H1 (cell line): ENCODE data around the gene BAHD1. TPM values are rescaled to one million over a fixed set of nuclear protein-coding genes. Genes with fewer than 3 reads are reported as not detected.

ENCODE experiments used
- CTCF ChIA-PET: fragments of 300-600 bp; sonication (Branson Sonifier 250); formaldehyde crosslinking; loops from one replicate; lab custom pipeline; 2021; ENCODE audit not compliant: partially characterized antibody; lab: Charles Lee
- POLR2A ChIA-PET: fragments of 300-600 bp; sonication (Branson Sonifier 250); formaldehyde crosslinking; loops from one replicate; lab custom pipeline; 2021; ENCODE audit warnings: inconsistent platforms; ENCODE audit not compliant: partially characterized antibody; lab: Charles Lee
- DNase-seq, 2 experiments: peaks; one replicate each; pipeline versions ENCODE4 v3.0.0 to v3.0.0-alpha.2; 2010 to 2022; ENCODE audit warnings: low spot score in 2 of 2, low read depth in 1 of 2, mixed read lengths in 1 of 2
- FAIRE-seq: peaks from 2 replicates; lab custom pipeline; 2011; peaks lifted over from hg19 to GRCh38; lab: Jason Lieb, UNC
- H2AFZ ChIP-seq: 2 replicates; pipeline ENCODE4 v1.8.1; 2012; ENCODE audit warnings: low read length, inconsistent platforms
- H2AK5ac ChIP-seq: 2 replicates; pipeline ENCODE4 v1.6.1; 2013; ENCODE audit warnings: low read depth, low read length
- H2BK120ac ChIP-seq: replicated peaks from 2 replicates; pipeline ENCODE3; 2013; ENCODE audit warnings: low read depth, low read length, inconsistent platforms
- H2BK12ac ChIP-seq: 2 replicates; pipeline ENCODE4 v1.6.1; 2013; ENCODE audit warnings: low read depth, low read length
- H2BK15ac ChIP-seq: 2 replicates; pipeline ENCODE4 v1.6.1; 2013; ENCODE audit warnings: low read length
- H2BK20ac ChIP-seq: 2 replicates; pipeline ENCODE4 v1.6.1; 2013; ENCODE audit warnings: low read length
- H2BK5ac ChIP-seq: 2 replicates; pipeline ENCODE4 v1.6.1; 2013; ENCODE audit warnings: low read depth, low read length
- H3K14ac ChIP-seq: 2 replicates; pipeline ENCODE4 v1.6.1; 2013; ENCODE audit warnings: inconsistent platforms; ENCODE audit not compliant: insufficient read length
- H3K18ac ChIP-seq: 2 replicates; pipeline ENCODE4 v1.6.1; 2013; ENCODE audit warnings: low read length; ENCODE audit errors: extremely low read depth
- H3K23ac ChIP-seq: 2 replicates; pipeline ENCODE4 v1.6.1; 2013; ENCODE audit warnings: inconsistent platforms; ENCODE audit not compliant: insufficient read length
- H3K23me2 ChIP-seq: 2 replicates; pipeline ENCODE4 v1.6.1; 2013; ENCODE audit warnings: low read depth, low read length
- H3K27ac ChIP-seq: 2 replicates; pipeline ENCODE4 v1.6.1; 2011; ENCODE audit warnings: low read depth, low read length, inconsistent platforms
- H3K27me3 ChIP-seq, 4 experiments: replicated peaks in 1 of 4; 1 replicate in 1 of 4; 2 replicates in 3 of 4; pipeline versions ENCODE4 v1.6.1 to v1.8.1; 2011 to 2013; ENCODE audit warnings: low read length in 3 of 4, mild to moderate bottlenecking in 3 of 4, inconsistent platforms in 2 of 4, mixed read lengths in 2 of 4, moderate library complexity in 1 of 4; ENCODE audit not compliant: control insufficient read depth in 3 of 4, insufficient read depth in 3 of 4; ENCODE audit errors: extremely low read depth in 1 of 4
- H3K36me3 ChIP-seq, 4 experiments: 2 replicates each; pipeline versions ENCODE4 v1.6.1 to v1.8.1; 2011 to 2013; ENCODE audit warnings: mild to moderate bottlenecking in 4 of 4, low read length in 3 of 4, moderate library complexity in 2 of 4, control low read depth in 1 of 4, inconsistent platforms in 1 of 4; ENCODE audit not compliant: insufficient read depth in 4 of 4, control insufficient read depth in 2 of 4
- H3K4ac ChIP-seq: replicated peaks from 2 replicates; pipeline ENCODE3; 2013; ENCODE audit warnings: low read length, low read depth, mixed read lengths, inconsistent platforms; ENCODE audit not compliant: insufficient read length
- H3K4me1 ChIP-seq, 4 experiments: replicated peaks in 1 of 4; 1 replicate in 1 of 4; 2 replicates in 3 of 4; pipeline versions ENCODE4 v1.6.1 to v1.8.1; 2011 to 2013; ENCODE audit warnings: low read length in 3 of 4, inconsistent platforms in 2 of 4, mixed read lengths in 1 of 4; ENCODE audit not compliant: insufficient read depth in 4 of 4, control insufficient read depth in 3 of 4
- H3K4me2 ChIP-seq, 2 experiments: 2 replicates each; pipeline versions ENCODE4 v1.6.1 to v1.8.1; 2011 to 2013; ENCODE audit warnings: low read depth in 2 of 2, low read length in 2 of 2, control low read depth in 1 of 2, inconsistent platforms in 1 of 2, mild to moderate bottlenecking in 1 of 2; ENCODE audit not compliant: insufficient read depth in 1 of 2
- H3K4me3 ChIP-seq, 4 experiments: fragments of 200-600, 300-600 bp in 1 of 4; sonication (generic), shearing (Covaris generic), sonication (Bioruptor Twin) in 1 of 4; 2 replicates each; pipeline versions ENCODE4 v1.5.1 to v1.8.1; 2011 to 2016; ENCODE audit warnings: low read length in 4 of 4, low read depth in 3 of 4, control low read depth in 2 of 4, inconsistent platforms in 2 of 4, mild to moderate bottlenecking in 2 of 4, mixed read lengths in 1 of 4, moderate library complexity in 1 of 4; ENCODE audit not compliant: insufficient read depth in 2 of 4; ENCODE audit errors: extremely low read depth in 1 of 4
- H3K56ac ChIP-seq: replicated peaks from 2 replicates; pipeline ENCODE3; 2013; ENCODE audit warnings: low read depth, mild to moderate bottlenecking, mixed read lengths, low read length, inconsistent platforms; ENCODE audit not compliant: insufficient read length
- H3K79me1 ChIP-seq: 2 replicates; pipeline ENCODE4 v1.6.1; 2013; ENCODE audit warnings: low read depth, low read length, control low read depth
- H3K79me2 ChIP-seq, 2 experiments: 2 replicates each; pipeline versions ENCODE4 v1.6.1 to v1.8.1; 2012 to 2013; ENCODE audit warnings: low read length in 2 of 2, mild to moderate bottlenecking in 2 of 2, inconsistent platforms in 1 of 2; ENCODE audit not compliant: insufficient read depth in 2 of 2, control insufficient read depth in 1 of 2
- H3K9ac ChIP-seq, 4 experiments: replicated peaks in 1 of 4; 1 replicate in 1 of 4; 2 replicates in 3 of 4; pipeline versions ENCODE4 v1.6.1 to v1.8.1; 2011 to 2013; ENCODE audit warnings: low read depth in 3 of 4, low read length in 3 of 4, control low read depth in 2 of 4, mild to moderate bottlenecking in 2 of 4, moderate library complexity in 2 of 4, inconsistent platforms in 1 of 4; ENCODE audit errors: extremely low read depth in 1 of 4
- H3K9me3 ChIP-seq, 2 experiments: 2 replicates each; pipeline versions ENCODE4 v1.6.1 to v1.8.1; 2012 to 2013; ENCODE audit warnings: mild to moderate bottlenecking in 2 of 2, moderate library complexity in 2 of 2, control low read depth in 1 of 2, inconsistent platforms in 1 of 2, low read depth in 1 of 2, low read length in 1 of 2, mixed read lengths in 1 of 2; ENCODE audit not compliant: insufficient read depth in 2 of 2
- H4K20me1 ChIP-seq, 2 experiments: replicated peaks in 1 of 2; 2 replicates each; pipeline versions ENCODE3 to v1.8.1; 2011 to 2013; ENCODE audit warnings: inconsistent platforms in 2 of 2, low read length in 2 of 2, mild to moderate bottlenecking in 1 of 2; ENCODE audit not compliant: insufficient read depth in 2 of 2, control insufficient read depth in 1 of 2
- H4K5ac ChIP-seq: 2 replicates; pipeline ENCODE4 v1.6.1; 2013; ENCODE audit warnings: low read length, low read depth, mixed read lengths, inconsistent platforms; ENCODE audit not compliant: insufficient read length
- H4K8ac ChIP-seq: 2 replicates; pipeline ENCODE4 v1.8.0; 2013; ENCODE audit warnings: mild to moderate bottlenecking, moderate library complexity, low read length, inconsistent platforms; ENCODE audit not compliant: insufficient read depth; ENCODE audit errors: extremely low read depth
- H4K91ac ChIP-seq: replicated peaks from 2 replicates; pipeline ENCODE3; 2013; ENCODE audit warnings: low read length, mixed read lengths, inconsistent platforms; ENCODE audit not compliant: insufficient read length
- ASH2L ChIP-seq: fragments of 200-600, 300-600 bp; sonication (generic); IDR thresholded peaks from one replicate; pipeline ENCODE4 v1.7.1; 2017; ENCODE audit warnings: low read length
- ATF2 ChIP-seq: IDR thresholded peaks from 2 replicates; pipeline ENCODE4 v1.6.1; 2012; ENCODE audit warnings: low read length, inconsistent platforms
- CHD2 ChIP-seq: IDR thresholded peaks from 2 replicates; pipeline ENCODE4 v1.6.1; 2012; ENCODE audit warnings: low read length, improper control_type of control experiment
- HDAC6 ChIP-seq: IDR thresholded peaks from one replicate; pipeline ENCODE4 v1.7.1; 2012; ENCODE audit warnings: low read depth, mild to moderate bottlenecking, inconsistent platforms, low read length, moderate library complexity
- KDM1A ChIP-seq: fragments of 200-600, 300-600 bp; sonication (generic); IDR thresholded peaks from 2 replicates; pipeline ENCODE4 v1.7.1; 2016; ENCODE audit warnings: mild to moderate bottlenecking, low read length, borderline replicate concordance
- MAFK ChIP-seq: IDR thresholded peaks from 2 replicates; pipeline ENCODE4 v1.6.1; 2012; ENCODE audit warnings: low read depth, mild to moderate bottlenecking, improper control_type of control experiment, low read length
- POU5F1 ChIP-seq: IDR thresholded peaks from 2 replicates; pipeline ENCODE4 v1.6.1; 2011; ENCODE audit warnings: low read depth, mild to moderate bottlenecking, low read length, moderate library complexity
- SP4 ChIP-seq: IDR thresholded peaks from 2 replicates; pipeline ENCODE4 v1.6.1; 2012; ENCODE audit warnings: low read length, inconsistent platforms
- TAF1 ChIP-seq: IDR thresholded peaks from 2 replicates; pipeline ENCODE4 v1.6.1; 2011; ENCODE audit warnings: mild to moderate bottlenecking, low read depth, low read length
- TBP ChIP-seq: IDR thresholded peaks from 2 replicates; pipeline ENCODE4 v1.6.1; 2011; ENCODE audit warnings: low read depth, low read length, improper control_type of control experiment
- WGBS, 2 experiments: shearing (Covaris generic) in 1 of 2; methylation state at CpG; one replicate each; pipeline versions ENCODE4 v1.1.6 to v1.1.7; 2013 to 2015; ENCODE audit warnings: low lambda C conversion rate in 2 of 2, mixed read lengths in 2 of 2, inconsistent platforms in 1 of 2, low coverage in 1 of 2, missing lambda C conversion rate in 1 of 2; ENCODE audit not compliant: insufficient replicate concordance in 2 of 2, insufficient coverage in 1 of 2, insufficient read length in 1 of 2; ENCODE audit errors: extremely low coverage in 1 of 2, missing lambda C conversion rate in 1 of 2; 5-methylcytosine and 5-hydroxymethylcytosine counted together
- polyA plus RNA-seq, 7 experiments: library from polyadenylated mRNA; depleted of rRNA in 3 of 7; stranded (reverse) in 5 of 7; unstranded in 2 of 7; fragments of >200 nt in 5 of 7; fragments of 200-250 nt in 2 of 7; gene quantifications; 1 replicate in 5 of 7; 2 replicates in 1 of 7; 4 replicates in 1 of 7; pipeline versions ENCODE4 v1.2.1 to v1.2.3, GENCODE V29; 2011 to 2013; ENCODE audit warnings: missing spikeins in 2 of 7, mixed read lengths in 2 of 7
- total RNA-seq: library from RNA; stranded (reverse); fragmentation: NEBNext Ultra II Directional; extraction: Animal tissue kit (Norgen Biotek cat#: 25700); gene quantifications from 2 replicates; pipeline ENCODE4 v1.2.1, GENCODE V29; 2021
- TF ChIP-seq, protein P1 (sequence below): IDR thresholded peaks from 2 replicates; pipeline ENCODE4 v1.6.1; 2011; ENCODE audit warnings: low read depth, mild to moderate bottlenecking, low read length; ENCODE audit not compliant: insufficient read depth

Gene BAHD1
- total and polyA plus RNA-seq, 2 of the 8 experiments (the other 6 are each of a cell fraction or from before 2014, with no cell fraction given): 15.0 to 38.9 TPM

GRCh38 chr15:40472171-40472727, 31.5 kb downstream of the BAHD1 start:
- no peak for DNase-seq
- no peak overlapping the region for H3K14ac ChIP-seq
- no peak overlapping the region for H3K27ac ChIP-seq
- 0 out of 2 replicates have a peak overlapping the region, but pooled peaks have one; percentile 61 for H2BK15ac ChIP-seq
- no peak overlapping the region for H2AFZ ChIP-seq
- peaks cover 0 to 17% (median 10%) of the 10 kb centered on the region in 4 experiments; a peak in 6 of 7 replicates for H3K4me1 ChIP-seq
- no peaks in the 10 kb centered on the region for H3K79me2 ChIP-seq
- H3K79me1 ChIP-seq: peaks cover 5% of the 10 kb centered on the region; the same call in 1 of the 2 replicates
- H4K91ac ChIP-seq: no peak overlapping the region
- H2BK20ac ChIP-seq: no peak overlapping the region
- peak overlapping the region; percentile 84; the same call in 1 of the 2 replicates for H2BK12ac ChIP-seq
- no peak overlapping the region for H3K4ac ChIP-seq
- H3K4me2 ChIP-seq: peak overlapping the region; percentile 87 to 91
- H4K5ac ChIP-seq: no peak overlapping the region
- 83% methylated on average over 9 of the region's 9 CpGs; no CpG with 5 or more reads in 1 of the 2 experiments for WGBS, 2 experiments
- H3K56ac ChIP-seq: no peak overlapping the region
- H3K18ac ChIP-seq: peak overlapping the region; percentile 55; the same call in 1 of the 2 replicates
- peaks cover 16% of the 10 kb centered on the region for H3K23me2 ChIP-seq
- H2AK5ac ChIP-seq: no peak overlapping the region; the same call in 1 of the 2 replicates
- peak overlapping the region; percentile 30; the same call in 1 of the 2 replicates for H4K8ac ChIP-seq
- no peaks in the 10 kb centered on the region for H3K9me3 ChIP-seq
- no peak overlapping the region for H3K23ac ChIP-seq
- H3K4me3 ChIP-seq: peak overlapping the region; percentile 68 to 87 (median 71); a peak in 6 of 8 replicates
- ChIA-PET POLR2A (no interaction called here), CTCF (interaction anchor here (1.1 kb wide), 1 partner anchor 33 kb away, joined by 3 read pairs; no protein-coding TSS in a partner anchor)
- H3K36me3 ChIP-seq: no peaks in the 10 kb centered on the region; a peak in 2 of 8 replicates
- no peak for FAIRE-seq
- peaks cover 0 to 8% of the 10 kb centered on the region in 2 experiments for H4K20me1 ChIP-seq
- H3K9ac ChIP-seq: no peak overlapping the region; a peak in 1 of 7 replicates
- peaks cover 0 to 3% (median 0%) of the 10 kb centered on the region in 4 experiments; a peak in 1 of 7 replicates for H3K27me3 ChIP-seq
- H2BK5ac ChIP-seq: peak overlapping the region; percentile 78; the same call in 1 of the 2 replicates
- H2BK120ac ChIP-seq: no peak overlapping the region
- TF ChIP-seq SP4: no peak
- TF ChIP-seq TAF1: no peak
- no peak for TF ChIP-seq ASH2L
- no peak for TF ChIP-seq MAFK
- no peak for TF ChIP-seq KDM1A
- no peak for TF ChIP-seq CHD2
- TF ChIP-seq, protein P1, sequence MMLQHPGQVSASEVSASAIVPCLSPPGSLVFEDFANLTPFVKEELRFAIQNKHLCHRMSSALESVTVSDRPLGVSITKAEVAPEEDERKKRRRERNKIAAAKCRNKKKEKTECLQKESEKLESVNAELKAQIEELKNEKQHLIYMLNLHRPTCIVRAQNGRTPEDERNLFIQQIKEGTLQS: no peak
- no peak for TF ChIP-seq ATF2
- no peak for TF ChIP-seq TBP
- no peak for TF ChIP-seq HDAC6
- TF ChIP-seq POU5F1: no peak
